Activated T-cell treated with anti-CD3 and anti-CD28 coated beads, Interleukin-2, amount 50 U/mL, for 48 hours (primary cell): ENCODE results near the gene CCR4.
"Not testable (repeated sequence)": the region's sequence is repeated elsewhere in the genome, so short reads cannot be mapped to it uniquely, and the experiment has no call there.

ENCODE experiments used
- DNase-seq, 2 experiments: peaks; one replicate each; pipeline ENCODE4 v3.0.0-alpha.2; 2020

CCR4 gene

GRCh38 chr3:32952369-32953077, 1.1 kb downstream of the CCR4 start:
- DNase-seq = no peak

- no peak for DNase-seq
Measured at GRCh38 chr3:32954506-32954905, 3.1 kb downstream of the CCR4 start.

GRCh38 chr3:32956750-32957570, 5.5 kb downstream of the CCR4 start:
- DNase-seq = no peak

GRCh38 chr3:32958509-32958908, 7.1 kb downstream of the CCR4 start:
- no peak for DNase-seq

GRCh38 chr3:32959371-32959770, 7.9 kb downstream of the CCR4 start:
- DNase-seq = no peak

GRCh38 chr3:32960404-32961170, 9.1 kb downstream of the CCR4 start:
- no peak for DNase-seq

- DNase-seq = peak; percentile 54 to 61
Measured at GRCh38 chr3:32961189-32961715, 9.8 kb downstream of the CCR4 start.

- peak in 1 of 2 experiments; percentile 24 for DNase-seq
Measured at GRCh38 chr3:32963871-32964270, 12.4 kb downstream of the CCR4 start.

- DNase-seq = peak in 1 of 2 experiments; percentile 8
Measured at GRCh38 chr3:32964781-32965180, 13.3 kb downstream of the CCR4 start.

GRCh38 chr3:32965617-32966213, 14.3 kb downstream of the CCR4 start:
- peak in 1 of 2 experiments; percentile 14 for DNase-seq

GRCh38 chr3:32966627-32967026, 15.2 kb downstream of the CCR4 start:
- DNase-seq = peak in 1 of 2 experiments; percentile 3

GRCh38 chr3:32968166-32968919, 16.9 kb downstream of the CCR4 start:
- DNase-seq = peak in 1 of 2 experiments; percentile 14

- DNase-seq = no peak
Measured at GRCh38 chr3:32968920-32969389, 17.5 kb downstream of the CCR4 start.

- DNase-seq = no peak
Measured at GRCh38 chr3:32969656-32970055, 18.2 kb downstream of the CCR4 start.

- DNase-seq = not testable (repeated sequence)
Measured at GRCh38 chr3:32971291-32971690, 19.8 kb downstream of the CCR4 start.

GRCh38 chr3:32972482-32973146, 21.2 kb downstream of the CCR4 start:
- DNase-seq = no peak

GRCh38 chr3:32973982-32974381, 22.5 kb downstream of the CCR4 start:
- no peak for DNase-seq

- no peak for DNase-seq
Measured at GRCh38 chr3:32975891-32976595, 24.6 kb downstream of the CCR4 start.

GRCh38 chr3:32977861-32978260, 26.4 kb downstream of the CCR4 start:
- DNase-seq = no peak

GRCh38 chr3:32978331-32978730, 26.9 kb downstream of the CCR4 start:
- no peak for DNase-seq

GRCh38 chr3:32983124-32983523, 31.7 kb downstream of the CCR4 start:
- no peak for DNase-seq
